IMR-90 (cell line): ENCODE measurements around the gene DOK4.

Experiments used
- BHLHE40 ChIP-seq: fragments of 150-350 bp; IDR thresholded peaks from 2 replicates; pipeline ENCODE4 v1.6.1; 2016; ENCODE audit warnings: mild to moderate bottlenecking, low read depth, low read length
- CEBPB ChIP-seq: IDR thresholded peaks from 2 replicates; pipeline ENCODE4 v1.6.1; 2012; ENCODE audit warnings: low read depth, low read length, improper control_type of control experiment
- CHD1 ChIP-seq: IDR thresholded peaks from 2 replicates; pipeline ENCODE4 v1.6.1; 2012; ENCODE audit warnings: low read depth, low read length, improper control_type of control experiment
- FOS ChIP-seq: fragments of 150-350 bp; IDR thresholded peaks from 2 replicates; pipeline ENCODE4 v1.6.1; 2016; ENCODE audit warnings: low read depth, low read length
- MAFK ChIP-seq: IDR thresholded peaks from 2 replicates; pipeline ENCODE4 v1.6.1; 2012; ENCODE audit warnings: low read depth, low read length, improper control_type of control experiment
- MXI1 ChIP-seq: IDR thresholded peaks from 2 replicates; pipeline ENCODE4 v1.6.1; 2012; ENCODE audit warnings: low read depth, mild to moderate bottlenecking, low read length, moderate library complexity, borderline replicate concordance
- NFE2L2 ChIP-seq: fragments of 150-350 bp; IDR thresholded peaks from 2 replicates; pipeline ENCODE4 v1.6.1; 2016; ENCODE audit warnings: low read depth, mild to moderate bottlenecking, low read length
- POLR2A ChIP-seq: IDR thresholded peaks from 2 replicates; pipeline ENCODE4 v1.6.1; 2012; ENCODE audit warnings: mild to moderate bottlenecking, low read depth, low read length
- RAD21 ChIP-seq: IDR thresholded peaks from 2 replicates; pipeline ENCODE4 v1.6.1; 2012; ENCODE audit warnings: low read length, improper control_type of control experiment
- RCOR1 ChIP-seq: IDR thresholded peaks from 2 replicates; pipeline ENCODE4 v1.6.1; 2012; ENCODE audit warnings: mild to moderate bottlenecking, low read length, improper control_type of control experiment; ENCODE audit not compliant: insufficient replicate concordance
- RFX5 ChIP-seq: IDR thresholded peaks from 2 replicates; pipeline ENCODE4 v1.8.0; 2012; ENCODE audit warnings: low read depth, mild to moderate bottlenecking, low read length, moderate library complexity
- SMC3 ChIP-seq: fragments of 150-350 bp; IDR thresholded peaks from 2 replicates; pipeline ENCODE4 v1.6.1; 2016; ENCODE audit warnings: low read depth, mild to moderate bottlenecking, antibody characterized with exemption, low read length, moderate library complexity
- USF2 ChIP-seq: fragments of 150-350 bp; IDR thresholded peaks from 2 replicates; pipeline ENCODE4 v1.6.1; 2017; ENCODE audit warnings: mild to moderate bottlenecking, antibody characterized with exemption, low read length, low read depth
- TF ChIP-seq, protein P1 (sequence below): conservative IDR thresholded peaks from 2 replicates; pipeline ENCODE4 v1.5.1; 2012; ENCODE audit warnings: mild to moderate bottlenecking, low read depth, low read length, improper control_type of control experiment

GRCh38 chr16:57517397-57518367 lies 31.4 kb upstream of the DOK4 start:
- TF ChIP-seq RCOR1, result no peak
- TF ChIP-seq, protein P1, sequence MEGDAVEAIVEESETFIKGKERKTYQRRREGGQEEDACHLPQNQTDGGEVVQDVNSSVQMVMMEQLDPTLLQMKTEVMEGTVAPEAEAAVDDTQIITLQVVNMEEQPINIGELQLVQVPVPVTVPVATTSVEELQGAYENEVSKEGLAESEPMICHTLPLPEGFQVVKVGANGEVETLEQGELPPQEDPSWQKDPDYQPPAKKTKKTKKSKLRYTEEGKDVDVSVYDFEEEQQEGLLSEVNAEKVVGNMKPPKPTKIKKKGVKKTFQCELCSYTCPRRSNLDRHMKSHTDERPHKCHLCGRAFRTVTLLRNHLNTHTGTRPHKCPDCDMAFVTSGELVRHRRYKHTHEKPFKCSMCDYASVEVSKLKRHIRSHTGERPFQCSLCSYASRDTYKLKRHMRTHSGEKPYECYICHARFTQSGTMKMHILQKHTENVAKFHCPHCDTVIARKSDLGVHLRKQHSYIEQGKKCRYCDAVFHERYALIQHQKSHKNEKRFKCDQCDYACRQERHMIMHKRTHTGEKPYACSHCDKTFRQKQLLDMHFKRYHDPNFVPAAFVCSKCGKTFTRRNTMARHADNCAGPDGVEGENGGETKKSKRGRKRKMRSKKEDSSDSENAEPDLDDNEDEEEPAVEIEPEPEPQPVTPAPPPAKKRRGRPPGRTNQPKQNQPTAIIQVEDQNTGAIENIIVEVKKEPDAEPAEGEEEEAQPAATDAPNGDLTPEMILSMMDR, result no peak
- TF ChIP-seq POLR2A, result no peak
- TF ChIP-seq RAD21, result no peak
- TF ChIP-seq SMC3, result no peak
- TF ChIP-seq CEBPB, result no peak
- no peak for TF ChIP-seq USF2
- TF ChIP-seq RFX5, result no peak
- no peak for TF ChIP-seq BHLHE40
- TF ChIP-seq MXI1, result no peak
- TF ChIP-seq CHD1, result no peak
- no peak for TF ChIP-seq MAFK
- TF ChIP-seq NFE2L2, result no peak
- no peak for TF ChIP-seq FOS
